ENCODE measurements around the gene GANC. TPM values are rescaled to one million over a fixed set of nuclear protein-coding genes. Genes with fewer than 3 reads are reported as not detected.

Gene GANC
- total RNA-seq, 1 experiment from 2014 or later = 18.5 TPM

DNA sequence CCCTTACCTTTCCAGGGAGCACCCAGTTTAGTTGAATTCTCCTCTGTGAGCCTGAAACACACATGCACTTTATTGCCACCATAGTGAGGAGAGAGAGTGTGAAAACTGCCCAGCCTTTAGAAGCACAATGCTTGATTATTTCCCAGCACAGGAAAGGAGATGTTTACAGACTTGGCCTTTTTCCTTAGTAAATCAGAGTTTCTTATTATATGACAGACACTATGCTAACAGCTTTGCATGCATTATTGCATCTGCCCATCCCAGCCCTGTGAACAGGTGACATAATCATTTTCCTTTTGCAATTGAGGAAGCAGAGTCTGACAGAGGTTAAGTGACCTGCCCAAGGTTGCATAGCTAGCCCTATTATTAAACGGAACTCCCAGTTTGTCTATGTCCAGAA, 122.8 kb downstream of the GANC start:
- CTCF ChIA-PET = interaction anchor here (0.7 kb wide), 1 partner anchor 10 kb away, joined by 3 read pairs; no protein-coding TSS in a partner anchor
- no peaks in the 10 kb centered on the region for H3K4me1 Mint-ChIP-seq
- no peak for DNase-seq (ENCODE audit: low spot score)
- H3K9me3 Mint-ChIP-seq = no peaks in the 10 kb centered on the region
- TF ChIP-seq CBFB (CRISPR knock-in tag; IDR thresholded peaks at IDR 0.05; ENCODE audit: low read depth) (no peak), OVOL2 (CRISPR knock-in tag; IDR thresholded peaks at IDR 0.05; ENCODE audit: borderline replicate concordance) (no peak), ESRRA (CRISPR knock-in tag; IDR thresholded peaks at IDR 0.05; ENCODE audit: borderline replicate concordance) (no peak)
- TF ChIP-seq, protein P1, sequence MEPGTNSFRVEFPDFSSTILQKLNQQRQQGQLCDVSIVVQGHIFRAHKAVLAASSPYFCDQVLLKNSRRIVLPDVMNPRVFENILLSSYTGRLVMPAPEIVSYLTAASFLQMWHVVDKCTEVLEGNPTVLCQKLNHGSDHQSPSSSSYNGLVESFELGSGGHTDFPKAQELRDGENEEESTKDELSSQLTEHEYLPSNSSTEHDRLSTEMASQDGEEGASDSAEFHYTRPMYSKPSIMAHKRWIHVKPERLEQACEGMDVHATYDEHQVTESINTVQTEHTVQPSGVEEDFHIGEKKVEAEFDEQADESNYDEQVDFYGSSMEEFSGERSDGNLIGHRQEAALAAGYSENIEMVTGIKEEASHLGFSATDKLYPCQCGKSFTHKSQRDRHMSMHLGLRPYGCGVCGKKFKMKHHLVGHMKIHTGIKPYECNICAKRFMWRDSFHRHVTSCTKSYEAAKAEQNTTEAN (CRISPR knock-in tag; IDR thresholded peaks at IDR 0.05) = no peak
- TF ChIP-seq, protein P2, sequence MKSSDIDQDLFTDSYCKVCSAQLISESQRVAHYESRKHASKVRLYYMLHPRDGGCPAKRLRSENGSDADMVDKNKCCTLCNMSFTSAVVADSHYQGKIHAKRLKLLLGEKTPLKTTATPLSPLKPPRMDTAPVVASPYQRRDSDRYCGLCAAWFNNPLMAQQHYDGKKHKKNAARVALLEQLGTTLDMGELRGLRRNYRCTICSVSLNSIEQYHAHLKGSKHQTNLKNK (CRISPR knock-in tag; IDR thresholded peaks at IDR 0.05) = no peak
- TF ChIP-seq, protein P3, sequence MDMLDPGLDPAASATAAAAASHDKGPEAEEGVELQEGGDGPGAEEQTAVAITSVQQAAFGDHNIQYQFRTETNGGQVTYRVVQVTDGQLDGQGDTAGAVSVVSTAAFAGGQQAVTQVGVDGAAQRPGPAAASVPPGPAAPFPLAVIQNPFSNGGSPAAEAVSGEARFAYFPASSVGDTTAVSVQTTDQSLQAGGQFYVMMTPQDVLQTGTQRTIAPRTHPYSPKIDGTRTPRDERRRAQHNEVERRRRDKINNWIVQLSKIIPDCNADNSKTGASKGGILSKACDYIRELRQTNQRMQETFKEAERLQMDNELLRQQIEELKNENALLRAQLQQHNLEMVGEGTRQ (CRISPR knock-in tag; IDR thresholded peaks at IDR 0.05) = no peak
- H3K4me3 Mint-ChIP-seq = no peak overlapping the region
- H3K36me3 Mint-ChIP-seq = no peaks in the 10 kb centered on the region
- POLR2A ChIA-PET = no interaction called here
- H3K27me3 Mint-ChIP-seq (ENCODE audit: low read depth) = no peaks in the 10 kb centered on the region
- no peak for ATAC-seq
- H3K27ac Mint-ChIP-seq = no peak overlapping the region

DNA sequence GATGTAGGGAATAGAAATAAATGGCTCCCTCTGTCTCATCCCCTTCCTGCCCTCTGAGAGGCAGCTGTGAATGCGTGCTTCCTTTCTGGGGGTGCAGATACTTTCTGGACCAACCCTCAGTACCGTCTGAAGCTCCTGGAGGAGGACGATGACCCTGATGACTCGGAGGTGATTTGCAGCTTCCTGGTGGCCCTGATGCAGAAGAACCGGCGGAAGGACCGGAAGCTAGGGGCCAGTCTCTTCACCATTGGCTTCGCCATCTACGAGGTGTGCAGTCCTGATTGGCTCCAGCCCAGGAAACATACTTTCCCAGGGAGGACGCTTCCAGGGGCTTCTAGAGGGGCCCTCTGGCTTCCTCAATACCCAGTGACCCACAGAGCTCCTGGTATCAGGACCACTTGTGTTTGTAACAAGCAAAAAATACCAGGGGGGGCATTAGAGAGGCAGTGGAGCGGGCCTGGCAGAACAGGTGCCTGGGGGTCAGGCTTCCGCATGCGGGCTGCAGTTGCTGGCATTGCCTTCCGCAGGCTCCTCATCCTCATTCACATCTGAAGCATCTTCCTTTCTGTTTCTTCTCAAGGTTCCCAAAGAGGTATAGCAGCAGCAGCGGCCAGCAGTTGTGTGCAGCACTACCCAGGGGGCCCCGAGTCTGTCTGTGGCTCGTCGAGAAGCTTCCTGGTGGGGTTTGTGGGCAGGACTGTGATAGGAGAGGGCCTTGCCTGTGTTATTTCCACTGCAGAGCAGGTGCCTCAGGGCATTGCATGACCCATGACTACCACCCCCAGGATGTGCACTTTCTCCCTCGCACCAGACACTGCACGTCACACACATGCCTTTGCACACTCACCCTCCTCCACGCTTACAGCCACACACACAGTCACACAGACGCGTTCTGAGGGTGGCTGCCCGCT, 128.8 kb downstream of the GANC start:
- ATAC-seq (no peak), DNase-seq (ENCODE audit: low spot score) (no peak)
- Mint-ChIP-seq H3K4me1 (no peaks in the 10 kb centered on the region), H3K4me3 (no peak overlapping the region), H3K27me3 (ENCODE audit: low read depth) (no peaks in the 10 kb centered on the region), H3K9me3 (no peaks in the 10 kb centered on the region), H3K27ac (no peak overlapping the region), H3K36me3 (no peaks in the 10 kb centered on the region)
- POLR2A ChIA-PET = interaction anchor here (0.6 kb wide), 1 partner anchor 350 kb away, joined by 3 read pairs; no protein-coding TSS in a partner anchor
- CTCF ChIA-PET = interaction anchor here (0.6 to 1.6 kb wide), 3 partner anchors 16 to 283 kb away, joined by 4 to 5 read pairs (median 4); no protein-coding TSS in a partner anchor
- TF ChIP-seq EMX1 (CRISPR knock-in tag; IDR thresholded peaks at IDR 0.05) (no peak), CREM (CRISPR knock-in tag; IDR thresholded peaks at IDR 0.05) (no peak), ZNF121 (CRISPR knock-in tag; IDR thresholded peaks at IDR 0.05) (no peak)
- TF ChIP-seq, protein P1 (CRISPR knock-in tag; IDR thresholded peaks at IDR 0.05) = no peak

DNA sequence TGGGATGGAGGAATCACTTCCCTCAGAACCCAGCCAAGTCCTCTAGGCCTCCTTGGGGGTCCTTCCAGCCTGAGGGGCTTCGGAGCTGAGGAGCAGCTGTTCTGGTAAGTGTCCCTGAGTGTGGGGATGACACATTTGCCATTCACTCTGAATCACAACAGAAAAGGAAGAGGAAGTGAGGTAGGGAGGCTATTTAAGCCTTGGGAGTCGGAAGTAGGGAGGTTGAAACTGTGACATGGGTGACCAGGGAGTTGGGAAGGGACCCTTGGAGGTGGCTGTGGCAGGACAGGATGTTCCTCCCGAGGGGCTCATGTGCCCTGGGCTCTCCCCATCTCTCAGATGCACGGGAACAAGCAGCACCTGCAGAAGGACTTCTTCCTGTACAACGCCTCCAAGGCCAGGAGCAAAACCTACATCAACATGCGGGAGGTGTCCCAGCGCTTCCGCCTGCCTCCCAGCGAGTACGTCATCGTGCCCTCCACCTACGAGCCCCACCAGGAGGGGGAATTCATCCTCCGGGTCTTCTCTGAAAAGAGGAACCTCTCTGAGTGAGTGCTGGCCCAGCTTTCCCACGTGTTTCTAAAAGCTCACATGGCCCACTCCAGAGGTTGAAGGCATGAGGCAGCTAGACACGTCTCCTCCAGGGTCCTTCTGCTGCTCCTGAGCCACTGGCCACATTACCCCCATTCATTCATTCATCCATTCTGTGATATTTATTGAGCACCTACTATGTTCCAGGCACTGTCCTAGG, 129.6 kb downstream of the GANC start:
- no peak for TF ChIP-seq TCF7 (CRISPR knock-in tag; IDR thresholded peaks at IDR 0.05; ENCODE audit: low read depth)
- Mint-ChIP-seq H3K4me3 (no peak overlapping the region), H3K4me1 (no peaks in the 10 kb centered on the region), H3K9me3 (no peaks in the 10 kb centered on the region), H3K27ac (no peak overlapping the region), H3K36me3 (no peaks in the 10 kb centered on the region), H3K27me3 (ENCODE audit: low read depth) (no peaks in the 10 kb centered on the region)
- ChIA-PET POLR2A (no interaction called here), CTCF (interaction anchor here (1.2 kb wide), 1 partner anchor 17 kb away, joined by 3 read pairs; no protein-coding TSS in a partner anchor)
- ATAC-seq (no peak), DNase-seq (ENCODE audit: low spot score) (no peak)

DNA sequence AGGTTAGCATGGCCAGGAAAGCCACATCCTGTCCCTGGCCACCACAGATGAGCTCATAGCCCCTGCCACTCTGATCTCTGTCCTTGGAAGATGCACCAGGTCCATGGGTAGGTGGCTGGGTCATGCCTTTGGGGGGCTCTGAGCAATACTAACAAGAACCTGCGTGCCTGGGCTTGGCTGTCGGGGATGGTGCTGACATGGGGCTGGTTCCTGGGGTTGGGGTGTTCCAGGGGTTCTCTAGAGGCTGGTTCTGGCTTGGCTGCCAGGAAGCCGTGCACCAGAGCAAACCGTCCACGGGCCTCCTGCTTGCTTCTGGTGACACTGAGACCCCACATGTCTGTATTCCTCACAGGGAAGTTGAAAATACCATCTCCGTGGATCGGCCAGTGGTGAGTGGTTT, 130.4 kb downstream of the GANC start:
- H3K4me1 Mint-ChIP-seq = no peaks in the 10 kb centered on the region
- no peak overlapping the region for H3K4me3 Mint-ChIP-seq
- H3K36me3 Mint-ChIP-seq = no peaks in the 10 kb centered on the region
- CTCF ChIA-PET = interaction anchor here (1.2 kb wide), 1 partner anchor 18 kb away, joined by 3 read pairs; no protein-coding TSS in a partner anchor
- H3K9me3 Mint-ChIP-seq = no peaks in the 10 kb centered on the region
- H3K27ac Mint-ChIP-seq = no peak overlapping the region
- DNase-seq (ENCODE audit: low spot score) (no peak), ATAC-seq (no peak)
- POLR2A ChIA-PET = no interaction called here
- H3K27me3 Mint-ChIP-seq (ENCODE audit: low read depth) = no peaks in the 10 kb centered on the region
- TF ChIP-seq FOXK1 (CRISPR knock-in tag; IDR thresholded peaks at IDR 0.05) (no peak), SP1 (CRISPR knock-in tag; conservative IDR thresholded peaks at IDR 0.05) (no peak)
- TF ChIP-seq, protein P4, sequence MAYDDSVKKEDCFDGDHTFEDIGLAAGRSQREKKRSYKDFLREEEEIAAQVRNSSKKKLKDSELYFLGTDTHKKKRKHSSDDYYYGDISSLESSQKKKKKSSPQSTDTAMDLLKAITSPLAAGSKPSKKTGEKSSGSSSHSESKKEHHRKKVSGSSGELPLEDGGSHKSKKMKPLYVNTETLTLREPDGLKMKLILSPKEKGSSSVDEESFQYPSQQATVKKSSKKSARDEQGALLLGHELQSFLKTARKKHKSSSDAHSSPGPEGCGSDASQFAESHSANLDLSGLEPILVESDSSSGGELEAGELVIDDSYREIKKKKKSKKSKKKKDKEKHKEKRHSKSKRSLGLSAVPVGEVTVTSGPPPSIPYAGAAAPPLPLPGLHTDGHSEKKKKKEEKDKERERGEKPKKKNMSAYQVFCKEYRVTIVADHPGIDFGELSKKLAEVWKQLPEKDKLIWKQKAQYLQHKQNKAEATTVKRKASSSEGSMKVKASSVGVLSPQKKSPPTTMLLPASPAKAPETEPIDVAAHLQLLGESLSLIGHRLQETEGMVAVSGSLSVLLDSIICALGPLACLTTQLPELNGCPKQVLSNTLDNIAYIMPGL (CRISPR knock-in tag; IDR thresholded peaks at IDR 0.05) = no peak
- TF ChIP-seq, protein P5, sequence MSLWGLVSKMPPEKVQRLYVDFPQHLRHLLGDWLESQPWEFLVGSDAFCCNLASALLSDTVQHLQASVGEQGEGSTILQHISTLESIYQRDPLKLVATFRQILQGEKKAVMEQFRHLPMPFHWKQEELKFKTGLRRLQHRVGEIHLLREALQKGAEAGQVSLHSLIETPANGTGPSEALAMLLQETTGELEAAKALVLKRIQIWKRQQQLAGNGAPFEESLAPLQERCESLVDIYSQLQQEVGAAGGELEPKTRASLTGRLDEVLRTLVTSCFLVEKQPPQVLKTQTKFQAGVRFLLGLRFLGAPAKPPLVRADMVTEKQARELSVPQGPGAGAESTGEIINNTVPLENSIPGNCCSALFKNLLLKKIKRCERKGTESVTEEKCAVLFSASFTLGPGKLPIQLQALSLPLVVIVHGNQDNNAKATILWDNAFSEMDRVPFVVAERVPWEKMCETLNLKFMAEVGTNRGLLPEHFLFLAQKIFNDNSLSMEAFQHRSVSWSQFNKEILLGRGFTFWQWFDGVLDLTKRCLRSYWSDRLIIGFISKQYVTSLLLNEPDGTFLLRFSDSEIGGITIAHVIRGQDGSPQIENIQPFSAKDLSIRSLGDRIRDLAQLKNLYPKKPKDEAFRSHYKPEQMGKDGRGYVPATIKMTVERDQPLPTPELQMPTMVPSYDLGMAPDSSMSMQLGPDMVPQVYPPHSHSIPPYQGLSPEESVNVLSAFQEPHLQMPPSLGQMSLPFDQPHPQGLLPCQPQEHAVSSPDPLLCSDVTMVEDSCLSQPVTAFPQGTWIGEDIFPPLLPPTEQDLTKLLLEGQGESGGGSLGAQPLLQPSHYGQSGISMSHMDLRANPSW (CRISPR knock-in tag; conservative IDR thresholded peaks at IDR 0.05; ENCODE audit: low read depth) = no peak
- TF ChIP-seq, protein P6, sequence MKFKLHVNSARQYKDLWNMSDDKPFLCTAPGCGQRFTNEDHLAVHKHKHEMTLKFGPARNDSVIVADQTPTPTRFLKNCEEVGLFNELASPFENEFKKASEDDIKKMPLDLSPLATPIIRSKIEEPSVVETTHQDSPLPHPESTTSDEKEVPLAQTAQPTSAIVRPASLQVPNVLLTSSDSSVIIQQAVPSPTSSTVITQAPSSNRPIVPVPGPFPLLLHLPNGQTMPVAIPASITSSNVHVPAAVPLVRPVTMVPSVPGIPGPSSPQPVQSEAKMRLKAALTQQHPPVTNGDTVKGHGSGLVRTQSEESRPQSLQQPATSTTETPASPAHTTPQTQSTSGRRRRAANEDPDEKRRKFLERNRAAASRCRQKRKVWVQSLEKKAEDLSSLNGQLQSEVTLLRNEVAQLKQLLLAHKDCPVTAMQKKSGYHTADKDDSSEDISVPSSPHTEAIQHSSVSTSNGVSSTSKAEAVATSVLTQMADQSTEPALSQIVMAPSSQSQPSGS (CRISPR knock-in tag; IDR thresholded peaks at IDR 0.05; ENCODE audit: borderline replicate concordance, low read depth) = no peak

All from WTC11 (cell line).